Left lobe of liver (tissue), 2 donors: ENCODE data around the gene SLC25A4. TPM values are rescaled to one million over a fixed set of nuclear protein-coding genes. Genes with fewer than 3 reads are reported as not detected.
"Not testable (repeated sequence)": the region's sequence is repeated elsewhere in the genome, so short reads cannot be mapped to it uniquely, and the experiment has no call there.

Experiments
- ATAC-seq: fragments of 200-7000 bp; cut with Tn5 transposase; one replicate; pipeline ENCODE4 v1.9.1; 2020; ENCODE audit warnings: mild to moderate bottlenecking, moderate library complexity
- DNase-seq: peaks from one replicate; pipeline ENCODE4 v3.0.0-alpha.2; 2020; ENCODE audit warnings: low spot score
- total RNA-seq: library from RNA; stranded (reverse); gene quantifications from one replicate; pipeline ENCODE4 v1.2.1, GENCODE V29; 2021
- donor health status: DM: no; HTN: no; CAD: no; lungs with moderate emphysema.
- donor health status: DM: no; HTN: yes; CAD: no.

Gene SLC25A4
- 30.6 TPM for total RNA-seq

DNA sequence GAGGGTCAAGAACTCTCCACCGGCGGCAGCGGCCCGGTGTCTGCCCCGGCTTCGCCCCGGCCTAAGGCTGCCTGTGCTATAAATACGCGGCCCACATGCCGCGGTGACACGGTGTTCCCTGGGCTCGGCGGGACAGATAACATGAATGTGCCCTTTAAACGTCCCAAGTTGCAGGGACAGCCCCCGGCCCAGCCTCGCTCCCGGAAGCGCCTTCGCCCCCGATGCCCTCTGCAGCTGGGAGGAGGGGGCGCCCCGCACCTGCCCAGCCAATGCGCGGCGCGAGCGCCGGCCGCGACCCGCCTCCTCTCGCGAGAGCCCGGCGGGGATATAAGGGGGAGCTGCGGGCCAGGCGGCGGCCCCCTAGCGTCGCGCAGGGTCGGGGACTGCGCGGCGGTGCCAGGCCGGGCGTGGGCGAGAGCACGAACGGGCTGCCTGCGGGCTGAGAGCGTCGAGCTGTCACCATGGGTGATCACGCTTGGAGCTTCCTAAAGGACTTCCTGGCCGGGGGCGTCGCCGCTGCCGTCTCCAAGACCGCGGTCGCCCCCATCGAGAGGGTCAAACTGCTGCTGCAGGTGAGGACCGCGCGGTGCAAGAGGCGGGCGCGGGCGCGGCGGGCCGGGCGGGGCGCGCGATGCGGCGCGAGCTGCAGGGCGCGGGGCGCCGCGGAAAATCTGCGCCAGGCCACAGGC lies at the start of gene SLC25A4:
TSS of gene SLC25A4 (plus strand) at position 355 of the 689 bp plus-strand sequence. CDS start at position 462, 107 bp downstream.
- DNase-seq: peak; percentile 92
- ATAC-seq: peak; percentile 91

DNA sequence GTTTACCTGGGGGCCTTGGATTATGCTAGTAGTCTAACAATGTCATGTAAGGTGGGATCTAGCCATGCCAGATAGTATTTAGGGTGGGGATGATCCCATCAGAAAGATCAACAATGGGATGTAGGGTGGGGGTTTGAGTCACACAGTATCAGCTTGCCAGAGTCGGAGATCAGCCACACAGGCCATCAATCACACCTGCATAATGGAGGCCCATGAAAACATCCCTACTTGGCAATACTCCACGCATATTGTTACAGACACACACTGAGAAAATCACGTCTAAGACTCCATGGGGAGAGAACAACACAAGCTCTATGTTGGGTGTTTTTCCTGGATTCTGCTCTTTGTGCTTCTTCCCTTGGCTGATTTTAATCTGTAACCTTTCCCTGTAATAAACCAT lies 49.5 kb upstream of the SLC25A4 start:
- no peak for DNase-seq
- no peak for ATAC-seq

DNA sequence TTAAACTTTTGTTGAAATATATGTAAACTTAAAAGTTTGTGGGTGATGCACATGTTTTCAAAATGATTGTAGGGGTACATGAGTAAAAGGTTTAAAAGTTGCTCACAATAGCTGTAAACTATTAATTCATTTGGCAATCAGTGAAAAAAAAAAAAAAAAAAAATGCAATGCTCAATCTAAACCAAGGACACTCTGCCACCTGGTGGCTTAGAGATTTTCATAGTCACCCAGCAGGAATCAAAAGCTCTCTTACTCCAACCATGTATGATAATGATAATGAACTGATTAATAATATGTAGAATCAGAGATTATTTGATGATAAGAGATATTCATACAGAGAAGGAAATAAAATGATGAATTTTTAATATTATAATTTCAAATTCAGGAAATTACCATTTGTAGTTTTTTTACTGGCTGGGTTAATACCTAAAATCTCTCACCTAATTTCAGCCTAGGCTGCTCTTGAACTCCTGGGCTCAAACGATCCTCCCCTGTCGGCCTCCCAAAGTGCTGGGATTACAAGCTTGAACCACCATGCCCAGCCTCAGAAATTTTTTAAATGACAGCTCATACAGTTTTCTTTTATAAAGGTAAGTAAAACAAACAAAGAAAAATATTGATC lies 46.9 kb upstream of the SLC25A4 start:
- ATAC-seq: peak; percentile 84

DNA sequence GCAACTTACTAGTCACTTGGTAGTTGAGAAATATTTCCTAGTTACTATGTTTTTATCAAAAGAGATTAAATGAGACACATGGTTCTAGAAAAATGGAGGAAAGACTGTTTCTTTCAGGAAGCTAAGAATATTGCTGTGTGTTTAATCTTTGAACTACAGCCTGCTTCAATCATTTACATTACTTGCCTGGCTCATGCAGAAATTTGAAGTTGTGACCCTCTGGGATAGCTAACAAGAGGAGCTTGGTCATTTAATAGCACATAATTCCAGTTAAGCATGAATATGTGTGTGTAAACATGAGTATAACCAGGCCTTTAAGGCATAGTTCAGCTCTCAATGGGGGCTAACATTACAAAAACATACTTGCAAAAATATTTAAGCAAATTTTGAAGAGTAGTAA lies 44.6 kb upstream of the SLC25A4 start:
- ATAC-seq: no peak
- no peak for DNase-seq

More for the DNA sequence above, 46.9 kb upstream of the SLC25A4 start:
- DNase-seq: no peak

DNA sequence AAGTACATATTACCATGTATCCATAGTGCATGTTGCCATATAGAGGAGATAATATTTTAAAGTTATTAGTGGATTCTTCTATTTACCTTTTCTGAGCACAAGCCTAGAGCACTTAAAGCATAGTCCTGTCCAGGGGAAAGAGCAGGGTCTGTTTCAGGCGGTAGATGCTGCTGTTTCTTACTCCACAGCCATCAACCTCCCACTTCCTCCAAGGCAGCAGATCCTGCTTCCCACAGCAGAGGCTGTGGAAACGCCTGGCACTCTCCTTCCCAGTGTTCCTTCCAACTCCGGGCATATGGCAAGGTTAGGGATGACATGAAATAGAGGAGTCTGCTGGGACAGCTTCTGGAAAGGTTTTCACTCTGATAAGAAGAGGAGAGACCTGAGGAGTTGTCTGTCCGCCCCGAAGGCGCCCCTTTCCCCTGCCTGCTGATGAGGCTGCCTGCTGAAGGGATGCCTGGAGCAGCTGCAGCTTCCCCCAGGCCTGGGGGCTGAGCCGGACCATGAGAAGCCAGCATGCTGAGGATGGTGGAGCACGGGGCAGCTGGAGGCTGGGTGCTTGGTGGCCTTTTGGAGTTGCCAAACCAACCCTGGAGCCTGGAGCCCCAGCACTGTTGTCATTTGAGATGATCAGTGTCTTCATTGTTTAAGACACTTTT lies 43.9 kb upstream of the SLC25A4 start:
- DNase-seq (no peak), ATAC-seq (no peak)

DNA sequence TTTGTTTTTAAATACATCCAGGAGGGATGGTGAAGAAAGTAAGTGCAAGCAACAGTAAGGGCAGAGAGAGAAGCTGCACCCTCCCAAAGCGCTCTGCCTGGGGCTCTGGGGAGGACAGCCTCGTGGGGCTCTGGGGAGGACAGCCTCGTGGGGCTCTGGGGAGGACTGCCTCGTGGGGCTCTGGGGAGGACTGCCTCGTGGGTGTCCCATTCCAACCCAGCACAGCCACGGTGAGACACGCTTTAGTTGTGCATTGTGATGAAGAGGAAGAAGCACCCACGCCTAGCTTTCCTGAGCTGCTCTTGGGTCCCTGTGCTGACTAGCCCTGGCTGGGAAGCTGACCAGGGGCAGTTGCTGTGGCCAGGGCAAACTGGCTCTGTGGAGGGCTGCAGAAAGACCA lies 43.1 kb upstream of the SLC25A4 start:
- ATAC-seq (no peak), DNase-seq (no peak)

DNA sequence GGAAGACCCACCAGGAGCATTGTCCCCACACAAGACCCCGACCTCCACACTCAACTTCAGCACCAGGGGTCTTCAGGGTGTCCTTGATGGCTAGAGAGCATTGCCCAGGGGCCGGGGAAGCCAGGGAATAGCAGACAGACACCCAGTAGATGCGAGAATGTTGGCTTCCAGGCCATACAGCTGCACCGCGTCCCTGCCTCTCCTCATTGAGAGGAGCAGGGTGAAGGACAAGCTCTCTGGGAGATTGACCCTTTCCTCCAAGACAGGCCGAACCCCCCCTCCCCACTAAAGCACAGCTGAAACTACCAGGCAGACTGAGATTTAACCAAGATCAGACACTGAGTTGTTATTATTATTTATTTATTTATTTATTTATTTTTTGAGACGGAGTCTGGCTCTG lies 42.6 kb upstream of the SLC25A4 start:
- DNase-seq (no peak), ATAC-seq (no peak)

DNA sequence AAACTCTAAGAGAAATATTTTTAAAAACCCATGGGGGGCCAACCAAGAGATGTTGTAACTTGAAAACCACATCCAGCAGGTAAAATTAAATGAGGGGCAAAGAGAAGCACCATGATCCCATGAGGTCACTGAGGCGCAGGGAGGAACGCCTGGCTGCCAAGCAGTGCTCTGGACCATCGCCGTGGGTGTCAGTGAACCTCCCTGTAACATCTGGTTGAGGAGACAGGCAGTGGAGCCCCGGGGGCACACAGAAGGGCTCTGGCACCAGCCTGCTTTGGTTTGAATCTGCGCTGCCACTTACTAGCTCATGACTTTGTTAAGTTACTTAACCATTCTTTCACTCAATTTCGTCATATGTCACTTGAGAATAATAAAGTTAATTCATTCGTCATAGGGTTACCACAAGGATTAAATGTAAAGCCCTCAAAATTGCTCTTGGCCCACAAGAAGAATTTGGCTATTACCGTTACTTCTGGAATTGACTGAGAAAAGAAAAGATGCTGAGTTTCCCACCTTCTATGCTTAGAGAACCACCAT lies 41.6 kb upstream of the SLC25A4 start:
- DNase-seq (no peak), ATAC-seq (no peak)

DNA sequence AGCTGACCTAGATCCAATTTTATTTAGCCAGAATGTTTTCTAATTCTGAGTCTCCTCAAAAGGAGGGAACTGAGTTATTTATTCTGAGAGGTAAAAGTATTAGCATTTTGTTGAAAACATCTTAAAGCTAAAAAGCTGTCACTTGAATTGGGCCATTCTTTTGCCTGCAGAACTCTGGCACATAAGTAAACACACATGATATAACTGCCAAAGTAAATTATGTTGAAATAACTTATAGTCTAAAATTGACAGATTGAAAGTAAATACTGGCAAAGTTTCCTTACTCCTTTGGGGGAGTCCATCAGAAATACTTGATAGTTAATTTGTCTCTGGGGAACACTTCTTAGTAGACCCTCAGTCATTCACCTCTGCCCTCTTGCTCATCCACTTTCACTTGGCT lies 38.3 kb upstream of the SLC25A4 start:
- peak; percentile 59 for ATAC-seq
- no peak for DNase-seq

DNA sequence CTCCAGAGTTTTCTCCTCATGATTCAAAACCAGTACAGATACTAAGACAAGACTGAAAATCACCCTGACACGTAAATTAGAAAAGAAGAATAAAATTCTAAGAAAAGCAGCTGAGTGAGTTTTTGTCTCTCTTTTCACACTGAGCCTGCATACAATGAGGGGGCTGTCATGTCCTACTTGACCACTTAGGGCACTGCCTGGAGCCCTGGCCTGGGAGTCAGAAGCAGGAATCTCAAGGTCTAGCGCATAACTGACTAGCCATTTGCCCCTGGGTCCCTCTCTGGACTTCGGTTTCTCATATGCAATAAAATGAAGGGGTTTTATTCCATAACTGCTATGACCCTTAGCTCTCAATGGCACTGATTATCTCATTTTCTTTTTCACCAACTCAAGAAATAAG lies 36.7 kb upstream of the SLC25A4 start:
- DNase-seq (no peak), ATAC-seq (no peak)

DNA sequence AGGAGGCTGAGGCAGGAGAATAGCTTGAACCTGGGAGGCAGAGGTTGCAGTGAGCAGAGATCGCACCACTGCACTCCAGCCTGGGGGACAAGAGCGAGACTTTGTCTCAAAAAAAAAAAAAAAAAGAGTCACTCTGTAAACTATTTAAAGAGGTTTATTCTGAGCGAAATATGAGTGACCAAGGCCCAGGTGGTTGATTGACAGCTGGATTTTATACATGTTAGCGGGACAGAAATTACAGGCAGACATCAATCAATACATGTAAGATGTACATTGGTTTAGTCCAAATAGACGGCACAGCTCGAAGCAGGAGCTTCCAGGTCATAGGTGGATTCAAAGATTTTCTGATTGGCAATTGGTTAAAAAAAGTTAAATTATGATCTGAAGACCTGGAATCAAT lies 35.5 kb upstream of the SLC25A4 start:
- not testable (repeated sequence) for DNase-seq, ATAC-seq

DNA sequence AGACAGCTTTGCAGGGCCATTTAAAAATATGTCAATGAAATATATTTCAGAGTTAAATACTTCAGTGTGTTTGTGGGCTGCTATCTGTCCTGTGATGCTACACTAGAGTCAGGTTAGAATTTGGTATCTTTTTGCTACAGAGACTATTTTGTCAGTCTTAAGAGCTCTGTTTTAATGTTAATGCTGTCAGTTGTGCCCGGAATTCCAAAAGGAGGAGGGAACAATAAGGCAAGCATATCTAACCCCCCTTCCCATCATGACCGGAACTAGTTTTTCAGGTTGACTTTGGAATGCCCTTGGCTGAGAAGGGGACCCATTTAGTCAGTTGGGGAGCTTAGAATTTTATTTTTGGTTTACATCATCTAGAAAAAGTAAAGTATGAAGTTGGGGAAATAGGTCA lies 34.9 kb upstream of the SLC25A4 start:
- no peak for ATAC-seq
- no peak for DNase-seq

DNA sequence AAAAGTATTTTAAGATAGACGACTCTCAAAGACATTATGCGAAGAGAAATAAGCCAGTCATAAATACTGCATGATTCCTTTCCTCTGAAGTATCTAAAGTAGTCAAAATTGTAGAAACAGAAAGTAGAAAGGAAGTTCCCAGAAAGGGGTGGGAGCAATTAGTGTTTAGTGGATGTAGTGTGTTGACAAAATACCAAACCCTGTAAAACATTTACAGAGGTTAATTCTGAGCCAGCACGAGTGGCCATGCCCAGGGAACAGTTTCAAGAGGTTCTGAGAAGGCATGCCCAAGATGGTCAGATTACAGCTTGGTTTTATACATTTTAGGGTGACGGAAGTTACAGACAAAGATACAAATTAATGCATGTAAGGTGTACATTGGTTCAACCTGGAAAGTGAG lies 34.4 kb upstream of the SLC25A4 start:
- DNase-seq (peak; percentile 62), ATAC-seq (peak; percentile 79)

DNA sequence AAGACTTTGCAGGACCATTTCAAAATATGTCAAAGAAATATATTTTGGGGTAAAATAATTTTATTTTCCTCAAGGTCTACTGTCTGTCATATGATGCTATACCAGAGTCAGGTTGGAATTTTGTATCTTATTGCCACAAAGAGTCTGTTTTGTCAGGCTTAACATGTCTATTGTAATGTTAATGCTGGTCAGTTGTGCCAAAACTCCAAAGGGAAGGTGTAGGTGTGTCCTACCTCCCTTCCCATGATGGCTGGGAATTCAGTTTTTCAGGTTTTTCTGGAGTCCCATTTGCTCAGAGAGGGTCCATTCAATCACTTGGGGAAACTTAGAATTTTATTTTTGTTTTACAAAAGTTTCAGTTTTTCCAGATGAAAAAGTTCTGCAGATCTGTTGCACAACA lies 33.3 kb upstream of the SLC25A4 start:
- no peak for ATAC-seq
- no peak for DNase-seq

DNA sequence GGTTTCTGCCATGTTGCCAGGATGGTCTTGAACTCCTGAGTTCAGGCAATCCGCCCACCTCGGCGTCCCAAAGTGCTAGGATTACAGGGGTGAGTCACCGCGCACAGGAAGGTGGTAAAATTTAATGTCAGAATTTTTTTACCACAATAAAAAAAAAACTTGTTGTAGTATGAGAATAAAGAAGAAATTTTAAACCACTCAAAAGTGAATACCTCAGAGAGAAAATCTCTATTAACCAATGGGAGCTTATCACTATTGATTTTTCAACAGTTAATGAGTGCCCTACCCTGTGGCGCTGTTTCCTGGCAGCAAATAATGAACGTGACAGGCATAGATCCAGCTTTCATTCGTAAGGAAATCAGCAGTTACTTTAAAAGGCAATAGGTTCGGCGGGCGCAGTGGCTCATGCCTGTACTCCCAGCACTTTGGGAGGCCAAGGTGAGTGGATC lies 32.7 kb upstream of the SLC25A4 start:
- ATAC-seq (peak; percentile 65), DNase-seq (peak; percentile 75)

DNA sequence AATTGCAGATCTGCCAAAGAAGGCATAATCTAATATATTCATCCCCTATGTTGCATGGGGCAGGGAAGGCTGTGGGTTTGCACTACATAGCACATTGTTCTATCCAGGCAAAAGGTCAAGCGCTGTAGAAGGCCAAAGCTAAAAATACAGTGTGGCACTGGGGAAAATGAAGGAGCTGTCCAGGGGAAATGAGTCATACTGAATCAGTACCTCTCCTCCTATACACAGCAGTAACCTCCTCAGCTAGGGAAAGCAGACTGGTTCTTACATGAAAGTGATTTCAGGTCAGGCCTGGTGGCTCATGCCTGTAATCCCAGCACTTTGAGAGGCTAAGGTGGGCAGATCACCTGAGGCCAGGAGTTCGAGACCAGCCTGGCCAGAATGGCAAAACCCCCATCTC lies 31.0 kb upstream of the SLC25A4 start:
- no peak for DNase-seq
- peak; percentile 32 for ATAC-seq

DNA sequence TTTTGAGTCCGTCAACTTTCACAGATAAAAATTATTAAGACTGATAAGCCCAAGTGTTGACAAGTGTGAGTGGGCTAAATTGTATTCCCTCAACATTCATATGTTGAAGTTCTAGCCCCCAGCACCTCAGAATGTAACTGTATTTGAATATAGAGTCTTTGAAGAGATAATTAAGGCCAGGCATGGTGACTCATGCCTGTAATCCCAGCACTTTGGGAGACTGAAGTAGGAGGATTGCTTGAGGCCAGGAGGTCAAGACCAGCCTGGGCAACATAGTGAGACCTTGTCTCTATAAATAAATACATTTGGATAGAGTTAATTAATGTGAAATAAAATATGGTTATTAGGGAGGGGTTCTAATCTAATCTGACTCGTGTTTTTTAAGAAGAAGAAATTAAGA lies 29.7 kb upstream of the SLC25A4 start:
- DNase-seq (no peak), ATAC-seq (no peak)

DNA sequence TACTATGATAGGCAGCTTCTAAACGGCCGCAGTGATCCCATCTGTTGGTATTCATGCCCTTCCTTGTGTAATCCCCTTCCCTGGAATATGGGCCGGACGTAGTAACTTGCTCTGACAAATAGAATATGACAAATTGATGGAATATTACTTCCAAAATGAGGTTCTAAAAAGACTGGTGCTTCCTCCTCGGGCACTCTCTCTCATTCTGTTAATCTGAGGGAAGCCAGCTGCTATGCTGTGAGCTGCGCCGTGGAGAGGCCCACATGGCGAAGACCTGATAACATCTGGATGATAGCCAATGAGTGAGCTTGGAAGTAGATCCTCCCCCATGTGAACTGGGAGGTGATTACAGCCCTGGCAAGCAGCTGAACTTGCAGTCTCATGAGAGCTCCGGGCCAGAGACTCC lies 27.2 kb upstream of the SLC25A4 start:
- DNase-seq: peak; percentile 83
- ATAC-seq: peak; percentile 97

DNA sequence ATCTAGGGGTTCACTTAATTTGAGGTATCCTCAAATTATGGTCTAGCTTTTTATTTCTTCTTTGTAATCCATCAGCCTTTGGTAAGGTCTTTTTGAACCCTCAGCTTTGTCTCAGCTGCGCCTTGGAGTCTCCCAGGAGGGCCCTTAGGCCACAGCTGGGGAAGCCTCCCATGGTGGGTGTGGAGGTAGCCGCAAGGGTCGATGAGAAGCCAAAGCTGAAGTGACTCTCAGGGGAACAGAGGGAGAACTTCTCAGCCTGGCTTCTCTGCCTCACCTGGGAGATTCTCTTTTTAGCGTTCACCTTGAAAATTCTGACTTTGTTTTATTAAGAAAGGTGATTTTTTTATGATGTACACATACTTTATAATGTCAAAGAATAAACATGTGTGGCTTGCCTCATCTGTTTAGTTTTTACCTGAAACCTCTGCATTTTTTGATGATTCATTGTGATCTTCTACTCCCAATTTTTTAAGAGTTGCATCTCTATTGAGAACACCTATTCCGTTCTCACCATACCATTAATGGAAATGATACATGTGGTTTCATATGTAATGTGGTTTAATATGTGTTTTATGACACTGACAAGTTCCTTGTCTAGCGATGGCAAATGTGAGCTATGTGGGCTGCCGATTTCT lies 25.6 kb upstream of the SLC25A4 start:
- ATAC-seq: no peak
- DNase-seq: no peak

DNA sequence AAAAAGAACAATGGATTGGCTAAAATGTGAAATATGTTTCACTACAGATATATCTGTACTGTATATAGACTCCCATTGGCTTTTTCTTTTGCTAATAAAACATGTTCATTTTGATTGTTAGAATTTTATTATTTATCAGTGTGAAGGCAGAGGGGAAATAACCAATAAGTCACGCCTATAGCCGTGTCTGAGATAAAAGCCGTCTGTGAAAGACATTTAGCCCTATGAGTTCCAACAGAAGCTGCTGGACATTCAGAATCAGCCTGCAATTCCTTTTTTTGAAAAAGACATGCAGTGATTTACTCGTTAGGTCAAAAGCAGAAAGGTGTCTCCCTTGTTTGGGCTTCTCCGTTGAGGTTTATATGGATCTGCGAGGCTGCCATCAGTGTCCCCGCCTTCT lies 24.2 kb upstream of the SLC25A4 start:
- no peak for ATAC-seq
- DNase-seq: no peak

DNA sequence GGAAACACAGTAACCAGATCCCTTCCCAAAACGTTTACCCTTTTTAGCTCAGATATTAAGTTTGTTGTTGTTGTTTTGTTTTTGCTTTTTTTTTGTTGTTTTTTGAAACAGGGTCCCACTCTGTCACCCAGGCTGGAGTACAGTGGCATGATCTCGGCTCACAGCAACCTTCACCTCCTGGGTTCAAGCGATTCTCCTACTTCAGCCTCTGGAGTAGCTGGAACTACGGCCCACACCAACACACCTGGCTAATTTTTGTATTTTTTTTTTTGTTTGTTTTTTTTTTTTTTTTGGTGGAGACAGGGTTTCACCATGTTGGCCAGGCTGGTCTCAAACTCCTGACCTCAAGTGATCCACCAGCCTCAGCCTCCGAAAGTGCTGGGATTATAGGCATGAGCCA lies 23.6 kb upstream of the SLC25A4 start:
- not testable (repeated sequence) for DNase-seq, ATAC-seq
